SK-N-MC (cell line): Measurements from ENCODE around the gene ZNF277.

Experiments used
- EZH2 ChIP-seq: fragments of 200-600 bp; sonication (generic); IDR thresholded peaks from one replicate; pipeline ENCODE4 v1.6.1; 2017; ENCODE audit warnings: antibody characterized with exemption
- FOXP2 ChIP-seq: optimal IDR thresholded peaks from 2 replicates; pipeline ENCODE3; 2011; ENCODE audit warnings: mild to moderate bottlenecking, moderate library complexity; ENCODE audit not compliant: insufficient read depth; ENCODE audit errors: extremely low read length, control extremely low read depth
- POLR2AphosphoS5 ChIP-seq: IDR thresholded peaks from 2 replicates; pipeline ENCODE4 v1.6.1; 2012; ENCODE audit warnings: mild to moderate bottlenecking, low read depth, low read length, borderline replicate concordance

- TF ChIP-seq FOXP2 (no peak), POLR2AphosphoS5 (no peak), EZH2 (no peak)
Measured at GRCh38 chr7:112176693-112177415, 29.6 kb upstream of the ZNF277 start.
